Activated B cell treated with CpG ODN at 0.5 μM for 24 hours (primary cell): ENCODE data around the gene PNKP. TPM values are rescaled to one million over a fixed set of nuclear protein-coding genes. Genes with fewer than 3 reads are reported as not detected.

ENCODE experiments used
- ATAC-seq: fragments of 200-7000 bp; cut with Tn5 transposase; one replicate; pipeline ENCODE4 v1.10.0; 2021; ENCODE audit warnings: low read depth, mild to moderate bottlenecking, moderate library complexity
- CTCF ChIA-PET: fragments of 350-600 bp; sonication (Branson Sonifier 250); formaldehyde crosslinking; loops from one replicate; lab custom pipeline; 2021; ENCODE audit warnings: antibody characterized with exemption; lab: Charles Lee
- POLR2A ChIA-PET: fragments of 350-600 bp; sonication (Branson Sonifier 250); formaldehyde crosslinking; loops from one replicate; lab custom pipeline; 2021; ENCODE audit warnings: antibody characterized with exemption; lab: Charles Lee
- DNase-seq: peaks from one replicate; pipeline ENCODE4 v3.0.0; 2022
- H3K27ac Mint-ChIP-seq: one replicate; pipeline ENCODE4 v1.8.0; 2020; ENCODE audit warnings: mixed read lengths
- H3K27me3 Mint-ChIP-seq: one replicate; pipeline ENCODE4 v1.8.0; 2021; ENCODE audit warnings: mixed read lengths
- H3K36me3 Mint-ChIP-seq: one replicate; pipeline ENCODE4 v1.8.0; 2021; ENCODE audit warnings: low read depth, mixed read lengths
- H3K4me1 Mint-ChIP-seq: one replicate; pipeline ENCODE4 v1.8.0; 2021; ENCODE audit warnings: mixed read lengths
- H3K4me3 Mint-ChIP-seq: one replicate; pipeline ENCODE4 v1.8.0; 2020; ENCODE audit warnings: mild to moderate bottlenecking, mixed read lengths
- H3K9me3 Mint-ChIP-seq: one replicate; pipeline ENCODE4 v1.8.0; 2020; ENCODE audit warnings: mixed read lengths
- intact Hi-C: fragments of 100-400 bp; cut with micrococcal nuclease; formaldehyde crosslinking; loops from one replicate; pipeline ENCODE4 v1.15.1; 2024
- total RNA-seq: library from RNA; stranded (reverse); gene quantifications from 2 replicates; pipeline ENCODE4 v1.2.3, GENCODE V29; 2022
- TF ChIP-seq, protein P1 (sequence below): fragments of 200-600 bp; IDR thresholded peaks from one replicate; pipeline ENCODE4 v1.8.0; 2022; ENCODE audit warnings: antibody characterized with exemption, mild to moderate bottlenecking

The PNKP gene
- total RNA-seq, 1 donor from 2014 or later: 205 TPM

GRCh38 chr19:49854378-49855263 lies 12.8 kb downstream of the PNKP start:
- TF ChIP-seq, protein P1, sequence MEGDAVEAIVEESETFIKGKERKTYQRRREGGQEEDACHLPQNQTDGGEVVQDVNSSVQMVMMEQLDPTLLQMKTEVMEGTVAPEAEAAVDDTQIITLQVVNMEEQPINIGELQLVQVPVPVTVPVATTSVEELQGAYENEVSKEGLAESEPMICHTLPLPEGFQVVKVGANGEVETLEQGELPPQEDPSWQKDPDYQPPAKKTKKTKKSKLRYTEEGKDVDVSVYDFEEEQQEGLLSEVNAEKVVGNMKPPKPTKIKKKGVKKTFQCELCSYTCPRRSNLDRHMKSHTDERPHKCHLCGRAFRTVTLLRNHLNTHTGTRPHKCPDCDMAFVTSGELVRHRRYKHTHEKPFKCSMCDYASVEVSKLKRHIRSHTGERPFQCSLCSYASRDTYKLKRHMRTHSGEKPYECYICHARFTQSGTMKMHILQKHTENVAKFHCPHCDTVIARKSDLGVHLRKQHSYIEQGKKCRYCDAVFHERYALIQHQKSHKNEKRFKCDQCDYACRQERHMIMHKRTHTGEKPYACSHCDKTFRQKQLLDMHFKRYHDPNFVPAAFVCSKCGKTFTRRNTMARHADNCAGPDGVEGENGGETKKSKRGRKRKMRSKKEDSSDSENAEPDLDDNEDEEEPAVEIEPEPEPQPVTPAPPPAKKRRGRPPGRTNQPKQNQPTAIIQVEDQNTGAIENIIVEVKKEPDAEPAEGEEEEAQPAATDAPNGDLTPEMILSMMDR: no peak
- H3K27me3 Mint-ChIP-seq: no peaks in the 10 kb centered on the region
- POLR2A ChIA-PET: interaction anchor here (0.5 to 2.2 kb wide), 7 partner anchors 9 to 75 kb away, joined by 3 to 9 read pairs (median 5); partner anchors contain the start of genes AKT1S1, FUZ, PNKP and TBC1D17
- no peak for ATAC-seq
- peaks cover 36% of the 10 kb centered on the region for H3K4me1 Mint-ChIP-seq
- CTCF ChIA-PET: no interaction called here
- no peak overlapping the region for H3K27ac Mint-ChIP-seq
- no peak overlapping the region for H3K4me3 Mint-ChIP-seq
- H3K9me3 Mint-ChIP-seq: no peaks in the 10 kb centered on the region
- intact Hi-C loops: no loop called here
- H3K36me3 Mint-ChIP-seq: peaks cover 39% of the 10 kb centered on the region
- no peak for DNase-seq

DNA sequence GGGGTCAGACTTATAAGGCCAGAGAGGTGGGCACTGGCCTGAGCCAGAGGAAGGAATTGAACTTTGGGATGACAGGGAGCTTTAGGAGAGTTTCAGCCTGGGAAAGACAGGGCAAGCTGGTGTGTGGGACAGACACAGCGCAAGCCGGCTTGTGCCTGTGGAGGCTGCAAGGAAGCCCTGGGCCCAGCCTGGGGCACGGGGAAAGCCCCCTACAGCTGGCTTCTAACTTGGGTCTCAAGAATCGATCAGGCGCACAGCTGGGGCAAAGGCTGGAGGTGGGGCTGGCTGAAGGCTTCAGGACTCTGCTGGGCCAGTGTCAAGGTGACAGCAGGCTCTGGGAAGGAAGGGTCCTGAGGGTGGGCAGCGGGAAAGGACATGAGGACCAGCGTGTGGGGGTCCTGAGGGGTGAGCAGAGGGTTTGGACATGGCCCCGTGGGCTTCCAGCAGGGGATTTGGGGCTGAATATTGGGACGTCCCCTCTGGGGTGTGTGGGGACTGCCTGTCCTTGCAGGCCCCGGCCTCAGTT lies 13.5 kb downstream of the PNKP start:
- ChIA-PET CTCF (no interaction called here), POLR2A (interaction anchor here (0.5 to 2.2 kb wide), 9 partner anchors 8 to 240 kb away, joined by 3 to 9 read pairs (median 5); partner anchors contain the start of genes AKT1S1, FUZ, PNKP and TBC1D17)
- Mint-ChIP-seq H3K9me3 (peaks cover 2% of the 10 kb centered on the region), H3K4me3 (peak overlapping the region; percentile 24), H3K36me3 (peaks cover 35% of the 10 kb centered on the region), H3K27me3 (no peaks in the 10 kb centered on the region), H3K4me1 (peaks cover 40% of the 10 kb centered on the region), H3K27ac (peak overlapping the region; percentile 43)
- ATAC-seq (no peak), DNase-seq (no peak)
- intact Hi-C loops: no loop called here
- TF ChIP-seq, protein P1: no peak

DNA sequence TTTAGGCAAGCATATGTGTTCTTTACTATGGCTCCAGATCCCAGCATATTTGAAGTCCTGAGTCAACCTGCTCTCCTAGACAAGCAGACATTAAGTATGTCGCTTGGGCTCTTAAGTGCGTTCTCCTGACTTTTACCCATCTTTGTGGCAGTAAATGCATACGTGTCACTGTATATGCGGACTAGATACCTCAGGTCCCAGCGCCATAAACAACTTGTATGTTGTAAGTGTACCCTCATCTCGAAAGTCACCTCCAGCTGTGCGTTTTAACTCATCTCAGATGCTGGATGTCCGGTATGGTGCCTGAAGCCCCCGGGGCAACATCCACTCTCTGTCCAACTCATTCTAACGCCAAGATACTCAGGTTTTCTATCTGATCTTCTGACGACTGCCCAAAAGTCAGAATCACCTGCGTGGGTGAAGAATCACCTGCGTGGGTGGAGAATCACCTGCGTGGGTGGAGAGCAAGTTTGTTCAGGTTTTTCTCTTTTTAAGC lies 14.7 kb downstream of the PNKP start:
- TF ChIP-seq, protein P1: no peak
- H3K36me3 Mint-ChIP-seq: peaks cover 23% of the 10 kb centered on the region
- H3K4me3 Mint-ChIP-seq: peak overlapping the region; percentile 83
- no peak for ATAC-seq
- peak overlapping the region; percentile 22 for H3K27ac Mint-ChIP-seq
- no peak for DNase-seq
- H3K27me3 Mint-ChIP-seq: no peaks in the 10 kb centered on the region
- H3K4me1 Mint-ChIP-seq: peaks cover 51% of the 10 kb centered on the region
- ChIA-PET CTCF (no interaction called here), POLR2A (interaction anchor here (0.8 to 2.9 kb wide), 5 partner anchors 9 to 25 kb away, joined by 4 to 62 read pairs (median 6); partner anchors contain the start of genes AKT1S1, PNKP and TBC1D17)
- peaks cover 2% of the 10 kb centered on the region for H3K9me3 Mint-ChIP-seq
- intact Hi-C loops: no loop called here

- peaks cover 2% of the 10 kb centered on the region for H3K9me3 Mint-ChIP-seq
- H3K4me1 Mint-ChIP-seq: peaks cover 53% of the 10 kb centered on the region
Observed at GRCh38 chr19:49851456-49852259, 15.7 kb downstream of the PNKP start.

More at GRCh38 chr19:49851456-49852259, 15.7 kb downstream of the PNKP start:
- Mint-ChIP-seq H3K4me3 (peak overlapping the region; percentile 83), H3K36me3 (peaks cover 16% of the 10 kb centered on the region), H3K27ac (peak overlapping the region; percentile 79), H3K27me3 (no peaks in the 10 kb centered on the region)
- TF ChIP-seq, protein P1: no peak
- DNase-seq (peak; percentile 35), ATAC-seq (peak; percentile 8)
- POLR2A ChIA-PET: interaction anchor here (0.5 to 2.9 kb wide), 12 partner anchors 8 to 1698 kb away, joined by 3 to 62 read pairs (median 8); partner anchors contain the start of genes AKT1S1, AP2A1, ATF5 and FUZ
- intact Hi-C loops: loop anchor here (1.0 kb wide), 1 partner anchor 78 kb away; the partner anchor contains the start of genes ATF5 and NUP62
- CTCF ChIA-PET: no interaction called here
